GM12872 (cell line): ENCODE results near the gene ZNF236.

ENCODE experiments used
- TF ChIP-seq, protein P1 (sequence below): IDR thresholded peaks from 3 replicates; pipeline ENCODE4 v1.5.1; 2011; ENCODE audit warnings: low read depth, mild to moderate bottlenecking, low read length, moderate library complexity; ENCODE audit not compliant: insufficient read depth

The ZNF236 gene

GRCh38 chr18:76885001-76885400 is 62.6 kb downstream of the ZNF236 start:
- TF ChIP-seq, protein P1, sequence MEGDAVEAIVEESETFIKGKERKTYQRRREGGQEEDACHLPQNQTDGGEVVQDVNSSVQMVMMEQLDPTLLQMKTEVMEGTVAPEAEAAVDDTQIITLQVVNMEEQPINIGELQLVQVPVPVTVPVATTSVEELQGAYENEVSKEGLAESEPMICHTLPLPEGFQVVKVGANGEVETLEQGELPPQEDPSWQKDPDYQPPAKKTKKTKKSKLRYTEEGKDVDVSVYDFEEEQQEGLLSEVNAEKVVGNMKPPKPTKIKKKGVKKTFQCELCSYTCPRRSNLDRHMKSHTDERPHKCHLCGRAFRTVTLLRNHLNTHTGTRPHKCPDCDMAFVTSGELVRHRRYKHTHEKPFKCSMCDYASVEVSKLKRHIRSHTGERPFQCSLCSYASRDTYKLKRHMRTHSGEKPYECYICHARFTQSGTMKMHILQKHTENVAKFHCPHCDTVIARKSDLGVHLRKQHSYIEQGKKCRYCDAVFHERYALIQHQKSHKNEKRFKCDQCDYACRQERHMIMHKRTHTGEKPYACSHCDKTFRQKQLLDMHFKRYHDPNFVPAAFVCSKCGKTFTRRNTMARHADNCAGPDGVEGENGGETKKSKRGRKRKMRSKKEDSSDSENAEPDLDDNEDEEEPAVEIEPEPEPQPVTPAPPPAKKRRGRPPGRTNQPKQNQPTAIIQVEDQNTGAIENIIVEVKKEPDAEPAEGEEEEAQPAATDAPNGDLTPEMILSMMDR, result no peak

DNA sequence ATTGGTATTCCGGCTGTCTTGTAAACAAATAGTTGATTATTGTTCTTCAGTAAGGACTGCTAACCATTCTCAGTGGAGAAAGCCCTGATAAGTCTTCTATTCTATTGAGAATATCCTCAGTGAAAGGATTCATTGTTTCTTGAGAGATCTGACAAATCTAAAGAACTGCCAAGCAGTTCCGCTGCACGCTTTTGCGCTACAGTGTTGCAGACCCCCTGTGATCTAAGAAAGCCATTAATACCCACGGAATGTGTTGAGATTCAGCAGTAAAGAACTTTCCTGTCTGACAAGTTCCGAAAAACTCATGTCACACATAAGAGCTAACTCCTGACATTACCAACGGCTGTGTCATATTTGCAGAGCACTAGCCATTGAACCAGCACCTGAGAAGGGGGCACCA is 63.8 kb downstream of the ZNF236 start:
- TF ChIP-seq, protein P1, result no peak

GRCh38 chr18:76889091-76889699 is 66.8 kb downstream of the ZNF236 start:
- TF ChIP-seq, protein P1, result no peak

- TF ChIP-seq, protein P1, result no peak
These were observed 70.5 kb downstream of the ZNF236 start for GRCh38 chr18:76892832-76893231.

- TF ChIP-seq, protein P1, result no peak
These were observed 72.4 kb downstream of the ZNF236 start for GRCh38 chr18:76894566-76895346.

DNA sequence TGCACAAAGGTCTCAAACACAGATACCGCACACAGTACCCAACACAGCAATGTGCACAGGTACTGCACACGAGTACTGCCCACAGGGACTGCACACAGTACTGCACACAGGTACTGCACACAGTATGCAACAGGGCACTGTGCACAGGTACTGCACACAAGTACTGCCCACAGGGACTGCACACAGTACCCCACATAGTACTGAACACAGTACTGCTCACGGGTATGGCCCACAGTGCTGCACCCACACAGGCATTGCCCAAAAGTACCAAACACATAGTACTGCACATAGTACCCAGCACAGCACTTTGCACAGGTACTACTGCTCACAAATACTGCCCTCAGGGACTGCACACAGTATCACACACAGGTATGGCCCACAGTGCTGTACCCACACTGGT is 73.1 kb downstream of the ZNF236 start:
- TF ChIP-seq, protein P1, result no peak

DNA sequence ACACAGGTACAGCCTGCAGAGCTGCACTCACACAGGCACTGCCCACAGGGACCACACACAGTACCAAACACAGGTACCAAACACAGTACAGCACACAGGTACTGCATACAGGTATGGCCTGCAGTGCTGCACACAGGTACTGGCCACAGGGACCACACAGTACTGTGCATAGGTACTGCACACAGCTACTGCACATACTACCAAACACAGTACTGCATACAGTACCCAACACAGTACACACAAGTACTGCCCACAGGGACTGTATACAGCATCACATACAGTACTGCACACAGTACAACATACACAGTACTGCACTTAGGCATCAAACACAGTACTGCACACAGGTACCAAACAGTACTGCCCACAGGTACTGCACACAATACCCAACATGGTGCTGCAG is 74.3 kb downstream of the ZNF236 start:
- TF ChIP-seq, protein P1, result no peak
